Endothelial cell (in vitro differentiated cells): Measurements from ENCODE around the gene TGM2. TPM values are rescaled to one million over a fixed set of nuclear protein-coding genes. Genes with fewer than 3 reads are reported as not detected.

ENCODE experiments used
- DNase-seq: peaks from one replicate; pipeline ENCODE4 v3.0.0; 2021; ENCODE audit warnings: low spot score
- H3K27ac Mint-ChIP-seq: one replicate; pipeline ENCODE4 v1.8.0; 2021; ENCODE audit warnings: mixed read lengths, inconsistent platforms; ENCODE audit not compliant: unreplicated experiment
- H3K27me3 Mint-ChIP-seq: one replicate; pipeline ENCODE4 v1.8.0; 2021; ENCODE audit warnings: mild to moderate bottlenecking, moderate library complexity, mixed read lengths, inconsistent platforms; ENCODE audit not compliant: unreplicated experiment
- H3K36me3 Mint-ChIP-seq: one replicate; pipeline ENCODE4 v1.8.0; 2021; ENCODE audit warnings: mild to moderate bottlenecking, low read depth, mixed read lengths, inconsistent platforms; ENCODE audit not compliant: unreplicated experiment
- H3K4me1 Mint-ChIP-seq: one replicate; pipeline ENCODE4 v1.8.0; 2021; ENCODE audit warnings: mild to moderate bottlenecking, mixed read lengths, inconsistent platforms; ENCODE audit not compliant: unreplicated experiment
- H3K4me3 Mint-ChIP-seq: one replicate; pipeline ENCODE4 v1.8.0; 2021; ENCODE audit warnings: mild to moderate bottlenecking, mixed read lengths, inconsistent platforms; ENCODE audit not compliant: unreplicated experiment
- H3K9me3 Mint-ChIP-seq: one replicate; pipeline ENCODE4 v1.8.0; 2021; ENCODE audit warnings: mixed read lengths, inconsistent platforms; ENCODE audit not compliant: unreplicated experiment
- CTCF ChIP-seq: fragments of 200-600 bp; sonication (generic); IDR thresholded peaks from one replicate; pipeline ENCODE4 v1.5.0; 2021; ENCODE audit warnings: antibody characterized with exemption; ENCODE audit not compliant: unreplicated experiment
- total RNA-seq: library from RNA; stranded (reverse); fragmentation: NEBNext Ultra II Directional; extraction: Animal tissue kit (Norgen Biotek cat#: 25700); gene quantifications from one replicate; pipeline ENCODE4 v1.2.1, GENCODE V29; 2021; ENCODE audit not compliant: unreplicated experiment

The TGM2 gene
- total RNA-seq, 1 donor from 2014 or later = 216 TPM

GRCh38 chr20:38117205-38117604 is 47.9 kb downstream of the TGM2 start:
- H3K27ac Mint-ChIP-seq = no peak overlapping the region
- no peak overlapping the region for H3K4me3 Mint-ChIP-seq
- no peak for DNase-seq
- H3K9me3 Mint-ChIP-seq = no peaks in the 10 kb centered on the region
- no peak for TF ChIP-seq CTCF
- H3K4me1 Mint-ChIP-seq = peaks cover 4% of the 10 kb centered on the region
- peaks cover 1% of the 10 kb centered on the region for H3K27me3 Mint-ChIP-seq
- H3K36me3 Mint-ChIP-seq = no peaks in the 10 kb centered on the region

- H3K4me3 Mint-ChIP-seq = no peak overlapping the region
- peaks cover 1% of the 10 kb centered on the region for H3K27me3 Mint-ChIP-seq
- no peaks in the 10 kb centered on the region for H3K9me3 Mint-ChIP-seq
- H3K36me3 Mint-ChIP-seq = no peaks in the 10 kb centered on the region
- peaks cover 4% of the 10 kb centered on the region for H3K4me1 Mint-ChIP-seq
- TF ChIP-seq CTCF = no peak
- DNase-seq = no peak
- no peak overlapping the region for H3K27ac Mint-ChIP-seq
Measured at GRCh38 chr20:38116409-38117165, 48.5 kb downstream of the TGM2 start.

GRCh38 chr20:38115896-38116295 is 49.2 kb downstream of the TGM2 start:
- peaks cover 4% of the 10 kb centered on the region for H3K4me1 Mint-ChIP-seq
- no peak for DNase-seq
- no peak for TF ChIP-seq CTCF
- no peak overlapping the region for H3K27ac Mint-ChIP-seq
- no peaks in the 10 kb centered on the region for H3K9me3 Mint-ChIP-seq
- peaks cover 1% of the 10 kb centered on the region for H3K27me3 Mint-ChIP-seq
- H3K4me3 Mint-ChIP-seq = no peak overlapping the region
- H3K36me3 Mint-ChIP-seq = no peaks in the 10 kb centered on the region

- Mint-ChIP-seq H3K9me3 (no peaks in the 10 kb centered on the region), H3K27me3 (peaks cover 1% of the 10 kb centered on the region), H3K4me1 (peaks cover 4% of the 10 kb centered on the region), H3K36me3 (no peaks in the 10 kb centered on the region), H3K27ac (no peak overlapping the region), H3K4me3 (no peak overlapping the region)
- no peak for DNase-seq
- TF ChIP-seq CTCF = no peak
Measured at GRCh38 chr20:38115205-38115604, 49.9 kb downstream of the TGM2 start.

GRCh38 chr20:38114353-38114791 is 50.7 kb downstream of the TGM2 start:
- H3K27ac Mint-ChIP-seq = no peak overlapping the region
- no peak for TF ChIP-seq CTCF
- DNase-seq = no peak
- H3K4me1 Mint-ChIP-seq = peaks cover 4% of the 10 kb centered on the region
- H3K27me3 Mint-ChIP-seq = peaks cover 1% of the 10 kb centered on the region
- H3K4me3 Mint-ChIP-seq = no peak overlapping the region
- no peaks in the 10 kb centered on the region for H3K36me3 Mint-ChIP-seq
- H3K9me3 Mint-ChIP-seq = no peaks in the 10 kb centered on the region
